Peyer's patch (tissue), 4 donors: Measurements from ENCODE around the gene BMPER.

ENCODE experiments used
- CTCF ChIP-seq, 6 experiments: fragments of 450-650 bp in 4 of 6; fragments of 200-600 bp in 2 of 6; sonication (generic) in 1 of 6; IDR thresholded peaks; one replicate each; pipeline ENCODE4 v1.5.1; 2017 to 2019; ENCODE audit warnings: antibody characterized with exemption in 6 of 6, mild to moderate bottlenecking in 3 of 6, moderate library complexity in 1 of 6
- POLR2A ChIP-seq, 2 donors: fragments of 450-650 bp; IDR thresholded peaks; one replicate each; pipeline ENCODE4 v1.5.1; 2017; ENCODE audit warnings: antibody characterized with exemption in 2 of 2, mild to moderate bottlenecking in 2 of 2, moderate library complexity in 2 of 2

GRCh38 chr7:34108165-34108564, 202.8 kb downstream of the BMPER start:
- TF ChIP-seq CTCF (IDR thresholded peaks at IDR 0.05): no peak
- no peak for TF ChIP-seq POLR2A (IDR thresholded peaks at IDR 0.05)
